ENCODE data around the gene OR2B2.

DNA sequence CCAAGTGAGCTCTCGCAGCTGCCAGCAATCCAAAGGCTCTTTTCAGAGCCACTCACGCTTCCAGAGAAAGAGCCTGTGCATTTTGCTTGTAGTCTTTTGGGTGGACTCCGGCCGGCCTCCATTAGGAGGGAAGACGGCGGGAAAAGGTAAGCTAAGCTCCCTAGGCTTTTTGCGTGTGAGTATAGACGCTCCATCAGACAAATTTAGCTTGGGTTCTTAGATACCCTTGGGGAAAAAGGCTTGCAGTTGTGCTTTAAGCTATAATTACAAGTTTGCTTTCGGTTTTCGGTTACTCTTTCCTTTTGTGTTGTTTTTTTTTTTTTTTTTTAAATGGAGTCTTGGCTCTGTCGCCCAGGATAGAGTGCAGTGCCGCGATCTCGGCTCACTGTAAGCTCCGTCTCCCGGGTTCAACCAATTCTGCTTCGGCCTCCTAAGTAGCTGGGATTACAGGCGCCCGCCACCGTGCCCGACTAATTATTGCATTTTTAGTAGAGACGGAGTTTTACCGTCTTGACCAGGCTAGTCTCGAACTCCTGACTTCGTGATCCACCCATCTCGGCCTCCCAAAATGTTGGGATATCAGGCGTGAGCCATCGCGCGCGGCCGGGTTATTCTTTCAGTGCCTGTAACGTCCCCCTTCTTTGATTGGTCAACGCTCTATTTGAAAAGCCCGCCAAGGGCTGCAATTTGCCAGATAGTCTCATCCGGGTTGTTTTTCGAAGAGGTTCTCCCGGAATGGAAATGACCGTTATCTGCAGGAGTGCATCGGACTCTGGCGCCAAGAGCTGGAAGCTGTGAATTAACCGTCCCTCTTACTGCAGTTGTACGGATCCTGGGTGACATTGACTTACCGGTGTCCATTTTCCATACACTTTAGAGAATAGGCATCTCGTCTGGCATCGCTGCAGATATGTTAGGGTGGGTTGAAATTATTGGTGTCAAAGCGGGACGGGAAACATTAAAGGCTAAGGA lies 18.1 kb downstream of the OR2B2 start:
- TF ChIP-seq POLR2A (IDR thresholded peaks at IDR 0.05; ENCODE audit: extremely low read depth, insufficient read length) (peak; percentile 14), CTCF (IDR thresholded peaks at IDR 0.05; ENCODE audit: low read depth, low read length) (no peak), MAX (IDR thresholded peaks at IDR 0.05; ENCODE audit: low read depth, low read length) (no peak), MYC (IDR thresholded peaks at IDR 0.05; ENCODE audit: low read depth, low read length) (no peak)

All from NB4 (cell line).